Smooth muscle cell (in vitro differentiated cells): Measurements from ENCODE around the gene IQSEC1. TPM values are rescaled to one million over a fixed set of nuclear protein-coding genes. Genes with fewer than 3 reads are reported as not detected.

Experiments
- DNase-seq: peaks from one replicate; lab custom pipeline; 2025; ENCODE audit not compliant: unreplicated experiment; lab: John Stamatoyannopoulos, UW
- H2AFZ ChIP-seq: fragments of 200-600 bp; sonication (generic); 2 replicates; pipeline ENCODE4 v1.6.0; 2016; ENCODE audit warnings: antibody characterized with exemption, low read depth, mild to moderate bottlenecking
- H3F3A ChIP-seq: fragments of 200-600 bp; sonication (generic); 2 replicates; pipeline ENCODE4 v1.6.0; 2017; ENCODE audit warnings: antibody characterized with exemption, low read depth
- H3K27ac ChIP-seq: fragments of 200-600 bp; sonication (generic); 2 replicates; pipeline ENCODE4 v1.5.1; 2016; ENCODE audit warnings: low read depth, mild to moderate bottlenecking
- H3K27me3 ChIP-seq: fragments of 200-600 bp; sonication (generic); 2 replicates; pipeline ENCODE4 v1.6.1; 2016; ENCODE audit warnings: low read depth, mild to moderate bottlenecking
- H3K36me3 ChIP-seq: fragments of 200-600 bp; sonication (generic); 2 replicates; pipeline ENCODE4 v1.5.1; 2016; ENCODE audit warnings: low read depth
- H3K4me1 ChIP-seq: fragments of 200-600 bp; sonication (generic); 2 replicates; pipeline ENCODE4 v1.5.1; 2016; ENCODE audit warnings: low read depth
- H3K4me2 ChIP-seq: fragments of 200-600 bp; sonication (generic); 2 replicates; pipeline ENCODE4 v1.6.0; 2016; ENCODE audit warnings: mild to moderate bottlenecking
- H3K4me3 ChIP-seq: fragments of 200-600 bp; sonication (generic); 2 replicates; pipeline ENCODE4 v1.5.1; 2016; ENCODE audit warnings: mild to moderate bottlenecking
- H3K79me2 ChIP-seq: fragments of 200-600 bp; sonication (generic); 2 replicates; pipeline ENCODE4 v1.6.0; 2016; ENCODE audit warnings: low read depth, mild to moderate bottlenecking
- H3K9ac ChIP-seq: fragments of 200-600 bp; sonication (generic); 2 replicates; pipeline ENCODE4 v1.6.0; 2016; ENCODE audit warnings: low read depth
- H3K9me3 ChIP-seq: fragments of 200-600 bp; sonication (generic); replicated peaks from 2 replicates; pipeline ENCODE4 v1.5.1; 2016; ENCODE audit warnings: low read depth
- H4K20me1 ChIP-seq: fragments of 200-600 bp; sonication (generic); 2 replicates; pipeline ENCODE4 v1.6.0; 2016; ENCODE audit warnings: low read depth
- WGBS: methylation state at CpG from one replicate; pipeline ENCODE4 v1.1.7; 2016; ENCODE audit warnings: low lambda C conversion rate; 5-methylcytosine and 5-hydroxymethylcytosine counted together
- polyA plus RNA-seq: library from polyadenylated mRNA; unstranded; fragments of >200 nt; fragmentation: Nextera tagmentation; extraction: Ambion mirVana; gene quantifications from 2 replicates; pipeline ENCODE4 v1.2.1, GENCODE V29; 2016
- total RNA-seq: library from RNA; depleted of rRNA; stranded (reverse); fragments of >200 nt; gene quantifications from 2 replicates; pipeline ENCODE4 v1.2.3, GENCODE V29; 2014
- TF ChIP-seq, protein P1 (sequence below): fragments of 200-600 bp; sonication (generic); IDR thresholded peaks from 2 replicates; pipeline ENCODE4 v1.5.1; 2017; ENCODE audit warnings: borderline replicate concordance, mild to moderate bottlenecking, antibody characterized with exemption; ENCODE audit not compliant: insufficient read depth, poor library complexity, severe bottlenecking

The IQSEC1 gene
- total and polyA plus RNA-seq, 2 experiments from 2014 or later: 18.9 to 19.8 TPM

DNA sequence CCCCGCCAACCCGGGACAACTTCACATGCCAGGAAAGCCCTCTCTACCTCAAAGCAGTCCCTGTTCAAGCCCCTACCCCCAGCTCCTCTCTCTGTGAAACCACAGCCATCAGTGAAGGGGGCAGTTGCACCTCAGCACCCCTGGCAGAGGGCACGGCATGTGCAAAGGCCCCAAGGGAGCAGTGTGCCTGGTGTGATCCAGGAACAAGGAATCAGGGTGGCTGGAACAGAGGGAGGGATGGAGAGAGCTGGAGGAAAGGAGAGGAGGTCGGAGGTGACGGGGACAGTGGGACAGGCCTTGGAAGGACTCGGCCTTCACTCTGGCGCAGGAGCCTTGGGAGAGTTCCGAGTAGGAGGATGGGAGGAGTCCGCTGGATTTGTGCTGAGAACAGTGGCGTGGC is 26.5 kb upstream of the IQSEC1 start:
- Histone ChIP-seq H3K9me3 (no peaks in the 10 kb centered on the region), H3K79me2 (no peaks in the 10 kb centered on the region), H3K4me3 (no peak overlapping the region), H3K27me3 (no peaks in the 10 kb centered on the region), H3K36me3 (no peaks in the 10 kb centered on the region), H3K4me2 (no peak overlapping the region), H3K27ac (no peak overlapping the region), H4K20me1 (no peaks in the 10 kb centered on the region), H3K4me1 (no peaks in the 10 kb centered on the region), H3K9ac (no peak overlapping the region), H2AFZ (no peak overlapping the region), H3F3A (no peaks in the 10 kb centered on the region)
- TF ChIP-seq, protein P1, sequence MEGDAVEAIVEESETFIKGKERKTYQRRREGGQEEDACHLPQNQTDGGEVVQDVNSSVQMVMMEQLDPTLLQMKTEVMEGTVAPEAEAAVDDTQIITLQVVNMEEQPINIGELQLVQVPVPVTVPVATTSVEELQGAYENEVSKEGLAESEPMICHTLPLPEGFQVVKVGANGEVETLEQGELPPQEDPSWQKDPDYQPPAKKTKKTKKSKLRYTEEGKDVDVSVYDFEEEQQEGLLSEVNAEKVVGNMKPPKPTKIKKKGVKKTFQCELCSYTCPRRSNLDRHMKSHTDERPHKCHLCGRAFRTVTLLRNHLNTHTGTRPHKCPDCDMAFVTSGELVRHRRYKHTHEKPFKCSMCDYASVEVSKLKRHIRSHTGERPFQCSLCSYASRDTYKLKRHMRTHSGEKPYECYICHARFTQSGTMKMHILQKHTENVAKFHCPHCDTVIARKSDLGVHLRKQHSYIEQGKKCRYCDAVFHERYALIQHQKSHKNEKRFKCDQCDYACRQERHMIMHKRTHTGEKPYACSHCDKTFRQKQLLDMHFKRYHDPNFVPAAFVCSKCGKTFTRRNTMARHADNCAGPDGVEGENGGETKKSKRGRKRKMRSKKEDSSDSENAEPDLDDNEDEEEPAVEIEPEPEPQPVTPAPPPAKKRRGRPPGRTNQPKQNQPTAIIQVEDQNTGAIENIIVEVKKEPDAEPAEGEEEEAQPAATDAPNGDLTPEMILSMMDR: no peak
- no peak for DNase-seq
- WGBS: 91% methylated on average over 10 of the region's 10 CpGs

DNA sequence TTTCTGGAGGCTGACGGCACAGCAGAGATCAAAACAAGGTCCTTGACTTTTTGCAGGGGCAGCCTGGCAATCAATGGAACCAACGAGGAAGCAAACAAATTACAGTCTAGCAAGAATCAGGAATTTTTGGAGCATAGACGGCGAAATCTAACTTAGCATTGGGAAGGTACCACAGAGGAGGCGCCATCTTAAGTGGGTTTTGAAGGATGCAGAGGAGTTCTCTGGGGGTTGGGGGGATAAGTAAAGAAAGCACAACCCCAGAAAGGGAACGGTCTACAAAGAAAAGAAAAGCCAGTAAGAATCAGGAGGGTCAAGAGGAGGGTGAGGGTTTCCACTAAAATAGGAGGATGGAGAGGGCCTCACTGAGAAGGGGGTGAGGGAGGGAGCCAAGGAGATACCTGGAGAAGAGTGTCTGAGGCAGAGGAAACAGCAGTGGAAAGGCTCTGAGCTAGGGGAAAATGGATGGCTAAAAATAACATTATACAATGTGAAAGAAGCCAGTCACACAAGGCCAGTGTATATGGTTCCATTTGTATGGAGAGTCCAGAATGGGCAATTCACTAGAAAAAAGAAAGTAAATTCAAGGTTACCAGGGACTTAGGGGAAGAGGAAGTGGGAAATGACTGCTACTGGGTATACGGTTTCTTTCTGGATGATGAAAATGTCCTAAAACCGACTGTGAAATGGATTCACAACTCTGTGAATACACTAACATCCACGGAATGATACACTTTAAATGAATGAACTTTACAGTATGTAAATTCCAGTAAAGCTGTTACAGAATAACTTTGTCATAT is 25.2 kb upstream of the IQSEC1 start:
- H4K20me1 ChIP-seq: no peaks in the 10 kb centered on the region
- WGBS: 90% methylated on average over 9 of the region's 9 CpGs
- TF ChIP-seq, protein P1: no peak

DNA sequence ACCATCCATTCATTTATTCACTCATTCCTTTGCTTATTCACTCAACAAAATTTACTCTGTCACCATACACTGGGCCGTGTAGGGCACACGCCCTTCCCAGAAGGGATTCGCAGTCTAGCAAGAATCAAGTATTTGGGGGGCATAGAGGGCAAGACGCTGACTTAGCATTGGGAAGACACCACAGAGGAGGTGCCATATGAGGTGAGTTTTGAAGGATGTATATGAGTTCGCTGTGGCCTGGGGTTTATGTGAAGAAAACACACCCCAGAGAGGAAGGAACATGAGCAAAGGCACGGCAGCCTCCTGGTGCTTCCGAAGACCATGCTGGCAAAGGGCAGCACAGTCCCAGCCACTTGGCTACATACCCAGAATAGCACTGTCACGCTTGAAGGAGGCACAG is 23.1 kb upstream of the IQSEC1 start:
- H3K27me3 ChIP-seq: no peaks in the 10 kb centered on the region
- H3F3A ChIP-seq: no peaks in the 10 kb centered on the region
- DNase-seq: no peak
- no peaks in the 10 kb centered on the region for H3K36me3 ChIP-seq
- H3K9ac ChIP-seq: no peak overlapping the region
- no peak overlapping the region for H3K4me3 ChIP-seq
- no peaks in the 10 kb centered on the region for H3K4me1 ChIP-seq
- H2AFZ ChIP-seq: no peak overlapping the region
- H3K79me2 ChIP-seq: no peaks in the 10 kb centered on the region
- H3K4me2 ChIP-seq: no peak overlapping the region
- TF ChIP-seq, protein P1: no peak
- no peaks in the 10 kb centered on the region for H3K9me3 ChIP-seq
- 96% methylated on average over 8 of the region's 8 CpGs for WGBS
- no peaks in the 10 kb centered on the region for H4K20me1 ChIP-seq
- no peak overlapping the region for H3K27ac ChIP-seq

More for the DNA sequence above, 25.2 kb upstream of the IQSEC1 start:
- Histone ChIP-seq H3K4me2 (no peak overlapping the region), H3F3A (no peaks in the 10 kb centered on the region), H2AFZ (no peak overlapping the region), H3K9ac (no peak overlapping the region), H3K36me3 (no peaks in the 10 kb centered on the region), H3K4me3 (no peak overlapping the region), H3K9me3 (no peaks in the 10 kb centered on the region), H3K79me2 (no peaks in the 10 kb centered on the region), H3K27ac (no peak overlapping the region), H3K4me1 (no peaks in the 10 kb centered on the region), H3K27me3 (no peaks in the 10 kb centered on the region)
- DNase-seq: no peak
